Ascending aorta (tissue), 2 donors: ENCODE results near the gene SCO1. TPM values are rescaled to one million over a fixed set of nuclear protein-coding genes. Genes with fewer than 3 reads are reported as not detected.

Source experiments
- DNase-seq, 2 donors: peaks; one replicate each; pipeline ENCODE4 v3.0.0-alpha.2; 2019; ENCODE audit warnings: low spot score in 2 of 2
- H3K27ac ChIP-seq, 2 donors: fragments of 200-600 bp; sonication (generic); one replicate each; pipeline ENCODE4 v1.5.1; 2016 to 2017; ENCODE audit warnings: mild to moderate bottlenecking in 1 of 2
- H3K27me3 ChIP-seq: fragments of 200-600 bp; sonication (generic); one replicate; pipeline ENCODE4 v1.5.1; 2017
- H3K36me3 ChIP-seq, 2 donors: fragments of 200-600 bp; sonication (generic); one replicate each; pipeline ENCODE4 v1.5.1; 2016
- H3K4me1 ChIP-seq, 2 donors: fragments of 200-600 bp; sonication (generic); one replicate each; pipeline ENCODE4 v1.5.1; 2016 to 2017; ENCODE audit warnings: mild to moderate bottlenecking in 1 of 2
- H3K4me3 ChIP-seq, 2 donors: fragments of 200-600 bp; sonication (generic); one replicate each; pipeline ENCODE4 v1.5.1; 2016 to 2017; ENCODE audit warnings: mild to moderate bottlenecking in 1 of 2
- H3K9me3 ChIP-seq, 2 donors: fragments of 200-600 bp; sonication (generic); one replicate each; pipeline ENCODE4 v1.5.1; 2016
- intact Hi-C: fragments of 100-400 bp; cut with DNase I; formaldehyde crosslinking; loops from one replicate; pipeline ENCODE4 v1.15.1; 2023
- total RNA-seq: library from RNA; depleted of rRNA; stranded (reverse); fragments of >200 nt; gene quantifications from one replicate; pipeline ENCODE4 v1.1.0, GENCODE V29; 2016
- TF ChIP-seq, protein P1 (sequence below), 3 experiments: fragments of 200-600 bp in 2 of 3; fragments of 450-650 bp in 1 of 3; sonication (generic) in 2 of 3; IDR thresholded peaks; one replicate each; pipeline ENCODE4 v1.5.1; 2016 to 2019; ENCODE audit warnings: antibody characterized with exemption in 3 of 3, mild to moderate bottlenecking in 1 of 3, moderate library complexity in 1 of 3

Gene SCO1
- 173 TPM for total RNA-seq

DNA sequence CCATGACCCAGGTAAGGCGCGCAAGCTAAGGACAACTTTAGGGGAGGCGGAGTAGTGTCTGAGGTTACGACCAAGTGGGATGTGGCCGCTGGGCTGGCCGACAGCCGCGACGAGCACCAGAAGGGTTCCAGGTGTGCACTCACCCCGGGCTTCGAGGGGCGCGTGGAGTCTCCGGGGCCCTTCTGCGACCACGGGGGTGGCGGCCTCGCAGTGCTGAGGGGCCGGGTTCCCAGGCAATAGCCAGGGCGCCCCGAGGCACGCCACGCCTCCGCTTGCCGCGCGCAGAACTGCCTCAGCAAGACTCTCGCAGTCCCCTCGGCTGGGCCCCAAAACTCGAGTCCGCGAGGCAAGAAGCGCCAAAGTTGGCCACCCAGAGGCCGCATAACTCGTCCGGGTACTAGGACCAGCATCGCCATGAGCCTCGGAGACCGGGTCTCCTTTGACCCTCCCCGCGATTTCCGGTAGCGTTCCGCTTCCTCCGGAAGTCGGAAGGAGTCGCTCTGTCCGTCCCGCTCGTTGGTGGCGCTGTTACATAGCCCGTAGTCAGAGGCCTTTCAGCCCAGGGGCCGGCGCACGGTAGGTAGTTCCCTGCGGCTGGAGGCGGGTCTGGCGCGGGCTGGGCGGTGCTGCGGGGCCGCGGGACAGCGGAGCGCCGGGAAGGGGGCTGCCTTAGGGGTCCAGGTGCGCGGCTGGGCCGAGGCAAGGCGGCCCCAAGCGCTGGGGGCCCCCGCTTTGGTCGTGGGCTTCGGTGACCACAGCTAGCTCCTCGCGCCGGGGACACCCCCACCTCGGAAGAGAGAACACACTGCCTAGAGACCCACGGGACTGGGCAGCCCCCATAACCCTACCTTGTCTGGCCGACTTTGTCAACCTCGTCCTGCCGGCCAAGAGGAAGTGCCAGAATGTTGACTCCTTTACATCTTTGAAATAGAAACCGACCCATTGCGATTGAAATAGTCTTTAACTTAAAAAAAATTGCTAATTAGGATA is at the start of gene SCO1, which contains the start of gene ADPRM:
TSS of gene SCO1 (minus strand) at position 442 of the 990 bp plus-strand sequence. CDS start at position 416, 26 bp downstream.
TSS of gene ADPRM (plus strand) at position 503 of the 990 bp plus-strand sequence. CDS start 7,333 bp downstream, outside the sequence.
- intact Hi-C loops: loop anchor here (2.0 to 5.0 kb wide), 3 partner anchors 15 to 50 kb away; no protein-coding TSS in a partner anchor
- Histone ChIP-seq H3K36me3 (peaks cover 19 to 21% of the 10 kb centered on the region in 2 donors), H3K4me3 (peak within 1 kb of the TSS; percentile 99 to 100), H3K9me3 (no peaks in the 10 kb centered on the region), H3K27ac (peak within 1 kb of the TSS; percentile 94 to 97), H3K4me1 (peaks cover 5 to 18% of the 10 kb centered on the region in 2 donors), H3K27me3 (no peaks in the 10 kb centered on the region)
- peak; percentile 79 to 97 for DNase-seq
- TF ChIP-seq, protein P1, sequence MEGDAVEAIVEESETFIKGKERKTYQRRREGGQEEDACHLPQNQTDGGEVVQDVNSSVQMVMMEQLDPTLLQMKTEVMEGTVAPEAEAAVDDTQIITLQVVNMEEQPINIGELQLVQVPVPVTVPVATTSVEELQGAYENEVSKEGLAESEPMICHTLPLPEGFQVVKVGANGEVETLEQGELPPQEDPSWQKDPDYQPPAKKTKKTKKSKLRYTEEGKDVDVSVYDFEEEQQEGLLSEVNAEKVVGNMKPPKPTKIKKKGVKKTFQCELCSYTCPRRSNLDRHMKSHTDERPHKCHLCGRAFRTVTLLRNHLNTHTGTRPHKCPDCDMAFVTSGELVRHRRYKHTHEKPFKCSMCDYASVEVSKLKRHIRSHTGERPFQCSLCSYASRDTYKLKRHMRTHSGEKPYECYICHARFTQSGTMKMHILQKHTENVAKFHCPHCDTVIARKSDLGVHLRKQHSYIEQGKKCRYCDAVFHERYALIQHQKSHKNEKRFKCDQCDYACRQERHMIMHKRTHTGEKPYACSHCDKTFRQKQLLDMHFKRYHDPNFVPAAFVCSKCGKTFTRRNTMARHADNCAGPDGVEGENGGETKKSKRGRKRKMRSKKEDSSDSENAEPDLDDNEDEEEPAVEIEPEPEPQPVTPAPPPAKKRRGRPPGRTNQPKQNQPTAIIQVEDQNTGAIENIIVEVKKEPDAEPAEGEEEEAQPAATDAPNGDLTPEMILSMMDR (IDR thresholded peaks at IDR 0.05): peak in 2 of 3 experiments; percentile 35 to 46

DNA sequence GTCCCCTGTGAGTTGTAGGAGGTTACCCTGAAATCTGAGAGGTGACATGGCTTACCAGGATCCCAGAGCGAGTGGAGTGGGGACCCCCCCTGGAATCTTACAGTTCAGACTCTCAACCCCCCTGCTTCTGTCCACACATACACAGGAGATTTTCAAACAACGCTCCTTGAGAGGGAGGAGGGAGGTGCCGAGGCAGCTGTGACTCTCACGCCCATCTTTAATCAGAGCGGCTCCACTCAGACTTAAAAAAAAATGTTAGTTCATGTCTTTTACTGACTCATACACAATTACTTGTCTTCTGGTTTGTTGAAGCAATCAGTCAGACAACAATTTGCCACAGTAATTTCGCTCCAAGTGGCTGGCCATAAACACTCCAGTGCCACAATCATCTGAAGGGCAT is 47.9 kb upstream of the SCO1 start:
- TF ChIP-seq, protein P1 (IDR thresholded peaks at IDR 0.05): no peak
- no peak overlapping the region for H3K27ac ChIP-seq
- no peaks in the 10 kb centered on the region for H3K9me3 ChIP-seq
- H3K4me3 ChIP-seq: no peak overlapping the region
- H3K36me3 ChIP-seq: no peaks in the 10 kb centered on the region
- no peaks in the 10 kb centered on the region for H3K27me3 ChIP-seq
- intact Hi-C loops: no loop called here
- no peak for DNase-seq
- H3K4me1 ChIP-seq: no peaks in the 10 kb centered on the region

DNA sequence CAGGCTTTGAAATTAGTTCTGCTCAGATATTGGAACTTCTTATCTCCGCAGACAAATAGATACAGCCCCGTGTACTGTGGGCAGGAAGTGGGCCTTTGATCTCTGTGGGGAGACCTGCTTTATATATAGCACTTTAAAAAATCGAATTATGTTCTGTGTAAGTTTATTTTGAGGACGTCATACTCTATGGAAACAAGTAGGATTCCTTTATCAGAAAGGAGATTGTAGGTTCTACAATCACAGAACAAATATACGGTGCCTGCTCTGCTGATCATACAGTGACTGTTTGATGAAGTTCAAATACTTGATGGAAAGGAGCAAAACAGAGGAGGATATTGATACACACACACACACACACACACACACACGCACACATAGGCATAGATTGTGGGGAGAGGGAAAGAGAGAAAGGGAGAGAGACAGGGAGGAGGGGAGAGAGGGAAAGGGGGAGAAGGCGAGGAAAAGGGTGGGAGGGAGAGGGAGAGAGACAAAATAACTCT is 47.2 kb upstream of the SCO1 start:
- intact Hi-C loops: no loop called here
- Histone ChIP-seq H3K27me3 (no peaks in the 10 kb centered on the region), H3K4me3 (no peak overlapping the region), H3K9me3 (no peaks in the 10 kb centered on the region), H3K27ac (no peak overlapping the region), H3K36me3 (no peaks in the 10 kb centered on the region), H3K4me1 (no peaks in the 10 kb centered on the region)
- no peak for DNase-seq
- TF ChIP-seq, protein P1 (IDR thresholded peaks at IDR 0.05): no peak

DNA sequence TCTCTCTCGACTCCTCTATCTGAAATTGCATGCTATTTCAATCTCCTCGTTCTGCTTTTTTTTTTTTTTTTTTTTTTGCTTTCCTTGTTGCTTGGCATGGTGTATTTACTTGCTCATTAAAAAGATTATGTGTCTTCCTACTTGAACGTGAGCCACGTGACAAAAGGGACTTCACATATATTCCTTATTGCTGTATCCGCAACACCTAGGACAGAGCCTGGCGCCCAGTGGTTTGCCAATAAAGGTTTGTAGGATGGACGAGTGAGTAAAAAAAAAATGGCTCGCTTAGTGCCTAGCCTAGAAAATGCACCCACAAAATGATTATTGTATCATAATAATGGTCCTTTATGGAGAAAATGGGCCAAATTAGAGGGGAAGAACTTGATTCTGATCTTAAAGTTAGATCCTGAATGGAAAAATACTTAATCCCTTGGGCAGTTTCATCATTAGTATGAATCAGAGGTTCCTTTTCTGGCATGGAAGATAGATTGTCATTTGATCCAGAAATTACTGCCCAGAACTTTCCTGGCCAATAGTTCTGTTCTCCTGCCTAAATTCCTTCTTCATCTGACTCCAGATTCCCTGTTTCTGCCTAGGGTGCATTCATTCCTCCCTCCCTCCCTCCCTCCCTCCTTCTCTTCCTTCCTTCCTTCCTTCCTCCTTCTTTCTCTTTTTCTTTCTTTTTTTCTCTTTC is 46.1 kb upstream of the SCO1 start:
- Histone ChIP-seq H3K4me3 (no peak overlapping the region), H3K9me3 (no peaks in the 10 kb centered on the region), H3K27me3 (no peaks in the 10 kb centered on the region), H3K36me3 (no peaks in the 10 kb centered on the region), H3K27ac (peak overlapping the region; percentile 47 to 59), H3K4me1 (no peaks in the 10 kb centered on the region)
- intact Hi-C loops: no loop called here
- peak in 1 of 2 donors; percentile 58 for DNase-seq
- TF ChIP-seq, protein P1 (IDR thresholded peaks at IDR 0.05): no peak

DNA sequence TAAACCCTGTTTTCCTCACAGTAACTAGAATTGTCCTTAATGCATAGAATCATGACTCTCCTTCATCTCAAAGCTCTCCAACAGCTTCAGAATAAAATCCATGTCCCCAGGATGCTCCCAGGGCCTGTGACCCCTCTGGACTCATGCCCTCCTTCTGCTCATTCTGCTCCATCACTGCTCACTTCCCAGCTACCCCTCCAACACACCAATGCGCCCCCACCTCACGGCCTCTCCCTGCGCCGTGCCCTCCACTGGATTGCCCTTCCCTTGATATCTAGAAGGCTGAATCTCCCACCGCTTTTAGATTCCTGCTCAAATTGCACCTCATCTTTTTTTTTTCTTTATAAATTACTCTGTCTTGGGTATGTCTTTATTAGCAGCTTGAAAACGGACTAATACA is 45.1 kb upstream of the SCO1 start:
- H3K4me1 ChIP-seq: no peaks in the 10 kb centered on the region
- intact Hi-C loops: no loop called here
- no peak overlapping the region for H3K4me3 ChIP-seq
- H3K27me3 ChIP-seq: no peaks in the 10 kb centered on the region
- peak in 1 of 2 donors; percentile 44 for DNase-seq
- H3K36me3 ChIP-seq: no peaks in the 10 kb centered on the region
- TF ChIP-seq, protein P1 (IDR thresholded peaks at IDR 0.05): no peak
- no peaks in the 10 kb centered on the region for H3K9me3 ChIP-seq
- H3K27ac ChIP-seq: peak overlapping the region in 1 of 2 donors; percentile 47
